Activated naive CD4-positive, alpha-beta T cell treated with anti-CD3 and anti-CD28 coated beads for 36 hours (primary cell): Measurements from ENCODE around the gene TFCP2L1. TPM values are rescaled to one million over a fixed set of nuclear protein-coding genes. Genes with fewer than 3 reads are reported as not detected.

ENCODE experiments used
- CTCF ChIA-PET: fragments of 350-600 bp; sonication (Branson Sonifier 250); formaldehyde crosslinking; loops from one replicate; lab custom pipeline; 2021; ENCODE audit warnings: antibody characterized with exemption; lab: Charles Lee
- DNase-seq: peaks from one replicate; pipeline ENCODE4 v3.0.0-alpha.2; 2020
- H3K27ac Mint-ChIP-seq: one replicate; pipeline ENCODE4 v1.8.0; 2021; ENCODE audit warnings: mild to moderate bottlenecking, mixed read lengths
- H3K27me3 Mint-ChIP-seq: one replicate; pipeline ENCODE4 v1.8.0; 2021; ENCODE audit warnings: low read depth, mixed read lengths
- H3K36me3 Mint-ChIP-seq: one replicate; pipeline ENCODE4 v1.8.0; 2021; ENCODE audit warnings: low read depth, mixed read lengths
- H3K4me1 Mint-ChIP-seq: one replicate; pipeline ENCODE4 v1.8.0; 2021; ENCODE audit warnings: low read depth, mixed read lengths
- H3K4me3 Mint-ChIP-seq: one replicate; pipeline ENCODE4 v1.8.0; 2021; ENCODE audit warnings: mild to moderate bottlenecking, moderate library complexity, mixed read lengths
- H3K9me3 Mint-ChIP-seq: one replicate; pipeline ENCODE4 v1.8.0; 2021; ENCODE audit warnings: mixed read lengths
- intact Hi-C: fragments of 100-400 bp; cut with micrococcal nuclease; formaldehyde crosslinking; loops from one replicate; pipeline ENCODE4 v1.15.1; 2023
- total RNA-seq, 2 experiments: library from RNA; stranded (reverse); gene quantifications; one replicate each; pipeline ENCODE4 v1.2.3, GENCODE V29; 2021

The TFCP2L1 gene
- total RNA-seq, 2 experiments from 2014 or later = 0.12 TPM; not detected in 1

DNA sequence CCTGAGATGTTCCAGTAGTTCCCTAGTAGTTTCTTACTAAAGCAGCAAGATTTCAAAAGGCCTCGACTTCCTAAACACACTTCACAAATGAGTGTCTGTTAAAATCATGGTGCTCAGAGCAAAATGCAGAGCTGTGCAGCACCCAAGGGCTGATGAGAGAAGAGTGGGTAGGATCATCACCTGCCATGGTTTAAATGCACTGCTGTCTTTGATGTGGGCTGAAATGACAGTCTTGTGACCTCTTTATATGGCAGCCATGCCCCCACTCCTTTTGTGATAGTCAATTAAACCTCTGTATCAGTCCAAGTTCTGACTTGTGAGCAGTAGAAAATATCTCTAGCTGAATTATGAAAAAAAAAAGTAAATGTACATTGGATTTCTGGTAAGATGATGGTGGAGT, 107.1 kb downstream of the TFCP2L1 start:
- Mint-ChIP-seq H3K9me3 (no peaks in the 10 kb centered on the region), H3K27ac (no peak overlapping the region), H3K4me1 (no peaks in the 10 kb centered on the region), H3K4me3 (no peak overlapping the region), H3K36me3 (no peaks in the 10 kb centered on the region), H3K27me3 (peaks cover 9% of the 10 kb centered on the region)
- CTCF ChIA-PET = no interaction called here
- intact Hi-C loops = no loop called here
- DNase-seq = no peak

DNA sequence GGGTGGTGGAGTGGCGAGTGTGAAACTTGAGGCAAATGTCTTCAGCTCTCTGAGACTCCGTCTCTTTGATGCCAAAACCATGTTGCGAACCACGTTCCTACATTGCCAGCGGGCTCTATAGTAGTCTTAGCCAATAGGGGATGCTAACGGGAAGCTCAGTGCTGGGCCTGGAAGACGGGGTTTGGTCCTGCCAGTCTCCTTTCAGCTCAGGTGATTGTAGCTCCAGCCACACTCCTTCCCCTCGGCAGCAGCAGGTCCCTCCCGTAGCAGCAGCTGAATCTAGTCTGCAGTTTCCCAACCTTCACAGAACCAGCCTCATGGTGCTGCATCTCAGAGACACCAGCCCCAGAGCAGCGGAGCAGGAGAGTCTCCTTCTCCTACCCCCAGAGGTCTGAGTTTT, 109.7 kb downstream of the TFCP2L1 start:
- Mint-ChIP-seq H3K36me3 (no peaks in the 10 kb centered on the region), H3K9me3 (peaks cover 8% of the 10 kb centered on the region), H3K4me1 (no peaks in the 10 kb centered on the region), H3K27me3 (peaks cover 14% of the 10 kb centered on the region), H3K27ac (no peak overlapping the region), H3K4me3 (no peak overlapping the region)
- intact Hi-C loops = no loop called here
- CTCF ChIA-PET = interaction anchor here (0.7 kb wide), 1 partner anchor 95 kb away, joined by 3 read pairs; no protein-coding TSS in a partner anchor
- DNase-seq = no peak

DNA sequence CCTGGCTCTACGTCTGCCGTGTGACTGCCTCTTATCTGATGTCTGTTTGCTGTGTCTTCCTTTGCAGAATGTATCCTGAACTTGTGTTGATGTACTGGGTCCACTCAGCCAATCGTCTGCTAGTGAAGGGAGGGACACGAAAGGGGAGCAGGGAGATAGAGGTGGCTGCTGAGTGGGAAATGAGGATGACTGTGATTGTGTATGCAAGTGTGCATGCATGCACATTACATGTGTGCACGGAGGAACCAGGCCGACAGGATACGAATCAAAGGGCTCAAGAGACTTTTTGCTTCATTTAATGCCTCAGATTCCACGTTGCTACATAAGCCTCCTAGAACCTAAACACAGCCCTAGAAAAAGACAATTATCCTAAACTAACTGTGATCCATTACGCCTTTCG, 111.2 kb downstream of the TFCP2L1 start:
- H3K36me3 Mint-ChIP-seq = no peaks in the 10 kb centered on the region
- peaks cover 12% of the 10 kb centered on the region for H3K27me3 Mint-ChIP-seq
- H3K4me3 Mint-ChIP-seq = no peak overlapping the region
- intact Hi-C loops = no loop called here
- H3K9me3 Mint-ChIP-seq = peaks cover 9% of the 10 kb centered on the region
- CTCF ChIA-PET = no interaction called here
- H3K4me1 Mint-ChIP-seq = no peaks in the 10 kb centered on the region
- DNase-seq = no peak
- H3K27ac Mint-ChIP-seq = no peak overlapping the region

DNA sequence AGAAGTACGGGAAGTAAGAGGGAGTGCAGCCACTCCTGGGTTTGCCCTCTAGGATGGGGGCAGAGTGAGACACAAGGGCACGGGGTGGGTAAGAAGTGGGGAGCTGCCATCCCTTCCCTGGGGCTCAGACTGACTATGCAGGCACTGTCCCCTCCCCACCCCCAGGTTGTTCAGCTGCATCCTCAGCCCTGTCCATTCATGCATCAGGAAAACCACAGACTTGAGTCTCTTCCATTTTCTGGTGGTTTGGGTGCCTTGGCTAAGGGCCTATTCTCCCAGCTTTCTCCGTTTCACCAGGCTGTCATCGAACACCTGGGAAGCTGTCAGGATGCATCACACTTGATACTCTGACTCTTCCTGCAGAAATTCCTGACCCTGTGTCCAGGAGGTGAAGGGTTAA, 111.9 kb downstream of the TFCP2L1 start:
- Mint-ChIP-seq H3K27ac (no peak overlapping the region), H3K4me1 (no peaks in the 10 kb centered on the region), H3K4me3 (no peak overlapping the region), H3K36me3 (no peaks in the 10 kb centered on the region), H3K27me3 (peaks cover 8% of the 10 kb centered on the region), H3K9me3 (peaks cover 9% of the 10 kb centered on the region)
- no peak for DNase-seq
- CTCF ChIA-PET = no interaction called here
- intact Hi-C loops = no loop called here

DNA sequence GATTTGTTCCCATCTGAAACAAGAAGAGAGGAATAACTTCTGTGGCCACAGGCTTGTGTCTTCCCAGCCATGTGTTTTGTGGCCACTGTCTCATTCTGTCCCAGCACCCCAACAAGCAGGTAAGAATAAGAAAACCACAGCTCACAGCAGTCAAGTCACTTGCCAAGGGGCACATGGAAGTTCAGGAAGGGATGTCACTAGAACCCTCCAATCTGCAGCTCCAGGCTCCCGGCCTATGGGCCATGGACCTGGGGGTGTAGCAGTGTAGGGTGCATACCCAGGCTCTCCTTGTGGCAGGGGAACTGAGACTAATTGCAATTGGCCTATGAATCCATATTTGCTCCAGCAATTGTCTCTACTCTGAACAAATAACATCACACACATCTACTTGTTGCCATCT, 112.5 kb downstream of the TFCP2L1 start:
- no peaks in the 10 kb centered on the region for H3K4me1 Mint-ChIP-seq
- H3K4me3 Mint-ChIP-seq = no peak overlapping the region
- CTCF ChIA-PET = no interaction called here
- no peak for DNase-seq
- intact Hi-C loops = no loop called here
- peaks cover 7% of the 10 kb centered on the region for H3K27me3 Mint-ChIP-seq
- H3K27ac Mint-ChIP-seq = no peak overlapping the region
- no peaks in the 10 kb centered on the region for H3K36me3 Mint-ChIP-seq
- H3K9me3 Mint-ChIP-seq = peaks cover 9% of the 10 kb centered on the region

DNA sequence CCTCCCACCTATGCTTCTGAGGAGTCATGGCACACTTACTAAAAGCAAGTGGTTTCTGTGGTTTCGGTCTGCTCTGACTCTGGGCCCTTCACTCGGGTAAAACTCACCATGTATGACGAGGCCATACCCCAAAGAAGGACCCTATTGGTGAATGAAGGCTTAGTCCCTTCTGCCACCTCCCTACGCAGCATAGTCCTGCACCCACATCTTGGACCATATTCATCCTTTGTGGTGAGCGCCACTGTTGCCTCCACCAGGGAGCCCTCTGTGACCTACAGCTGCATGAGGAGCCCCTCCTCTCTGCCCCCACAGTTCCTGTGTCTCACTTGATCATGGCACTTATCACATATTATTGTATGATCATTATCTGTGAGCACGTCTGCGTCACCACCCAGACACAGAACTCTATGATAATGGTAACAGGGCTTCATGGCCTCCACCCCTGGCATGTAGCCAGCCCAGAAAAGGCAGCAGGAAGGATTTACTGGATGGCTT, 113.3 kb downstream of the TFCP2L1 start:
- H3K27ac Mint-ChIP-seq = no peak overlapping the region
- no peaks in the 10 kb centered on the region for H3K4me1 Mint-ChIP-seq
- CTCF ChIA-PET = interaction anchor here (0.6 kb wide), 1 partner anchor 50 kb away, joined by 5 read pairs; no protein-coding TSS in a partner anchor
- no peaks in the 10 kb centered on the region for H3K36me3 Mint-ChIP-seq
- peaks cover 5% of the 10 kb centered on the region for H3K27me3 Mint-ChIP-seq
- no peak for DNase-seq
- intact Hi-C loops = no loop called here
- peaks cover 9% of the 10 kb centered on the region for H3K9me3 Mint-ChIP-seq
- no peak overlapping the region for H3K4me3 Mint-ChIP-seq

DNA sequence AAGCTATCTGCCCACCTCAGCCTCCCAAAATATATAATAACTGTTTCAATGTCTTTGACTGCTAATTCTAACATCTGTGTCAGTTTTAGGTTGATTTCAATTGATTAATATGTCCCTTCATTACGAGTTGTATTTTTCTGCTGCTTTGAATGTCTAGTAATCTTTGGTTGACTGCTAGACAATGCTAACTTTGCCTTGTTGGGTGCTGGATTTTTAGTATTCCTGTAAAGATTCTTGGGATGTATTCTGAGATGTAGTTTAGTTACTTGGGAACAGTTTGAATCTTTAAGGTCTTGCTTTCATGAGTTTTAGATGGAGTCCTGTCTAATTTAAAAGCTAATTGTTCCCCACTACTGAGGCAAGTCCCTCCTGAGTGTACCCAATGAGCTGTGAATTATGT, 114.4 kb downstream of the TFCP2L1 start:
- H3K4me1 Mint-ChIP-seq = no peaks in the 10 kb centered on the region
- no peak overlapping the region for H3K4me3 Mint-ChIP-seq
- H3K27me3 Mint-ChIP-seq = peaks cover 5% of the 10 kb centered on the region
- H3K27ac Mint-ChIP-seq = no peak overlapping the region
- H3K9me3 Mint-ChIP-seq = peaks cover 9% of the 10 kb centered on the region
- no peak for DNase-seq
- intact Hi-C loops = no loop called here
- no peaks in the 10 kb centered on the region for H3K36me3 Mint-ChIP-seq
- CTCF ChIA-PET = no interaction called here

DNA sequence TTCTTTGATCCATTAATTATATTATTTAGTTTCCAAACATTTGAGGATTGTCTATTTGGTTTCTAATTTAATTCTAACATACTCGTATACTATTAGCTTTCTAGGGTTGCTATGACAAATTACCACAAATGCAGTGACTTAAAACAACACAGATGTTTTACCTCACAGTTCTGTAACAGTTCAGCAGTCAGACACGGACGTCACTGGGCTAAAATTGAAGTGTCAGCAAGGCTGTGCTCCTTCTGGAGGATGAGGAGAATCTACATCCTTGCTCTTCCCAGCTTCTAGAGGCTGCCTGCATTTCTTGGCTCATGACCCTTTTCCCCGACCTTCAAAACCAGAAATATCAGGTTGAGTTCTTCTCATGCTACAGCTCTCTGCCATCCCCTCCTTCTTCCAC, 117.6 kb downstream of the TFCP2L1 start:
- intact Hi-C loops = no loop called here
- Mint-ChIP-seq H3K27ac (no peak overlapping the region), H3K4me3 (no peak overlapping the region), H3K27me3 (peaks cover 5% of the 10 kb centered on the region), H3K9me3 (peaks cover 12% of the 10 kb centered on the region), H3K4me1 (no peaks in the 10 kb centered on the region), H3K36me3 (peaks cover 1% of the 10 kb centered on the region)
- CTCF ChIA-PET = no interaction called here
- no peak for DNase-seq

Other genes starting within 250 kb of the TFCP2L1 start
- gene RNU4ATAC, start 245.7 kb upstream of the TFCP2L1 start, total RNA-seq = not detected